IMR-90 (cell line): ENCODE measurements around the gene SLIT3. TPM values are rescaled to one million over a fixed set of nuclear protein-coding genes. Genes with fewer than 3 reads are reported as not detected.

Source experiments
- ATAC-seq: fragments of 200-7000 bp; cut with Tn5 transposase; 2 replicates; pipeline ENCODE4 v1.9.1; 2020; ENCODE audit warnings: low read depth, mild to moderate bottlenecking, moderate library complexity
- BruUV-seq: library from RNA; stranded (reverse); fragments of 400-500 nt; replicated peaks from 2 replicates; lab custom pipeline; 2021; lab: Mats Ljungman, UMichigan
- CTCF ChIA-PET: fragments of 300-600 bp; formaldehyde crosslinking; extraction: SDS; loops from one replicate; lab custom pipeline; 2021; ENCODE audit warnings: antibody characterized with exemption; lab: Yijun Ruan, JAX
- POLR2A ChIA-PET: fragments of 300-600 bp; sonication (Branson Sonifier 250); formaldehyde crosslinking; loops from one replicate; lab custom pipeline; 2022; ENCODE audit warnings: antibody characterized with exemption; ENCODE audit not compliant: unreplicated experiment; lab: Charles Lee
- DNase-seq: peaks from one replicate; pipeline ENCODE4 v3.0.0; 2013
- H2AFZ ChIP-seq: replicated peaks from 2 replicates; pipeline ENCODE3; 2013; ENCODE audit warnings: low read length, mild to moderate bottlenecking; ENCODE audit not compliant: poor library complexity
- H2AK5ac ChIP-seq: 2 replicates; pipeline ENCODE4 v1.6.1; 2013; ENCODE audit warnings: low read depth, low read length, inconsistent platforms
- H2AK9ac ChIP-seq: replicated peaks from 2 replicates; pipeline ENCODE3; 2013; ENCODE audit warnings: mild to moderate bottlenecking, low read depth, low read length, moderate library complexity; ENCODE audit not compliant: poor library complexity
- H2BK120ac ChIP-seq: 2 replicates; pipeline ENCODE4 v1.6.1; 2013; ENCODE audit warnings: low read depth, low read length, inconsistent platforms
- H2BK15ac ChIP-seq: 3 replicates; pipeline ENCODE4 v1.6.1; 2013; ENCODE audit warnings: low read depth, low read length, inconsistent platforms
- H2BK20ac ChIP-seq: 2 replicates; pipeline ENCODE4 v1.6.1; 2013; ENCODE audit warnings: low read depth, mild to moderate bottlenecking, inconsistent platforms, low read length, moderate library complexity
- H2BK5ac ChIP-seq: 2 replicates; pipeline ENCODE4 v1.6.1; 2013; ENCODE audit warnings: mild to moderate bottlenecking, low read depth, low read length, inconsistent platforms; ENCODE audit not compliant: poor library complexity, severe bottlenecking
- H3K14ac ChIP-seq: replicated peaks from 2 replicates; pipeline ENCODE4 v1.6.1; 2013; ENCODE audit warnings: low read depth, low read length, inconsistent platforms
- H3K18ac ChIP-seq: 2 replicates; pipeline ENCODE4 v1.6.1; 2013; ENCODE audit warnings: low read depth, low read length, control low read depth
- H3K23ac ChIP-seq: 2 replicates; pipeline ENCODE4 v1.6.1; 2013; ENCODE audit warnings: low read depth, low read length, inconsistent platforms
- H3K27ac ChIP-seq: 2 replicates; pipeline ENCODE4 v1.5.1; 2013; ENCODE audit warnings: mild to moderate bottlenecking, control low read depth, low read length; ENCODE audit not compliant: insufficient read depth
- H3K27me3 ChIP-seq: 2 replicates; pipeline ENCODE4 v1.6.1; 2013; ENCODE audit warnings: low read length; ENCODE audit not compliant: control insufficient read depth, insufficient read depth
- H3K36me3 ChIP-seq: 2 replicates; pipeline ENCODE4 v1.6.1; 2013; ENCODE audit warnings: low read length, mixed read lengths; ENCODE audit not compliant: control insufficient read depth, insufficient read depth
- H3K4ac ChIP-seq: 2 replicates; pipeline ENCODE4 v1.6.1; 2013; ENCODE audit warnings: low read depth, low read length, inconsistent platforms
- H3K4me1 ChIP-seq: 2 replicates; pipeline ENCODE4 v1.6.1; 2013; ENCODE audit warnings: low read length, mixed read lengths; ENCODE audit not compliant: control insufficient read depth, insufficient read depth
- H3K4me2 ChIP-seq: 2 replicates; pipeline ENCODE4 v1.6.1; 2013; ENCODE audit warnings: low read depth, mild to moderate bottlenecking, control low read depth, low read length, moderate library complexity
- H3K4me3 ChIP-seq: 2 replicates; pipeline ENCODE4 v1.5.1; 2013; ENCODE audit warnings: low read depth, mild to moderate bottlenecking, control low read depth, low read length, moderate library complexity; ENCODE audit not compliant: insufficient read depth
- H3K56ac ChIP-seq: 2 replicates; pipeline ENCODE4 v1.6.1; 2013; ENCODE audit warnings: low read length, inconsistent platforms; ENCODE audit not compliant: insufficient read depth; ENCODE audit errors: extremely low read depth
- H3K79me1 ChIP-seq, 2 experiments: 2 replicates each; pipeline ENCODE4 v1.6.1; 2013; ENCODE audit warnings: low read length in 2 of 2, inconsistent platforms in 1 of 2, low read depth in 1 of 2
- H3K9ac ChIP-seq: 2 replicates; pipeline ENCODE4 v1.6.1; 2013; ENCODE audit warnings: low read depth, low read length, control low read depth
- H3K9me1 ChIP-seq: 2 replicates; pipeline ENCODE4 v1.6.1; 2013; ENCODE audit warnings: low read length, inconsistent platforms; ENCODE audit not compliant: insufficient read depth
- H3K9me3 ChIP-seq: 2 replicates; pipeline ENCODE4 v1.6.1; 2013; ENCODE audit warnings: low read length; ENCODE audit not compliant: control insufficient read depth, insufficient read depth
- H4K20me1 ChIP-seq: 2 replicates; pipeline ENCODE4 v1.6.1; 2013; ENCODE audit warnings: low read length, inconsistent platforms; ENCODE audit not compliant: insufficient read depth
- H4K5ac ChIP-seq: 2 replicates; pipeline ENCODE4 v1.6.1; 2013; ENCODE audit warnings: mild to moderate bottlenecking, low read depth, low read length, control low read depth
- H4K8ac ChIP-seq, 2 experiments: 2 replicates each; pipeline ENCODE4 v1.6.1; 2013; ENCODE audit warnings: low read depth in 2 of 2, low read length in 2 of 2, control low read depth in 1 of 2, inconsistent platforms in 1 of 2
- H4K91ac ChIP-seq: 2 replicates; pipeline ENCODE4 v1.6.1; 2013; ENCODE audit warnings: low read depth, low read length, inconsistent platforms; ENCODE audit not compliant: insufficient read depth
- BHLHE40 ChIP-seq: fragments of 150-350 bp; IDR thresholded peaks from 2 replicates; pipeline ENCODE4 v1.6.1; 2016; ENCODE audit warnings: mild to moderate bottlenecking, low read depth, low read length
- CEBPB ChIP-seq: IDR thresholded peaks from 2 replicates; pipeline ENCODE4 v1.6.1; 2012; ENCODE audit warnings: low read depth, low read length, improper control_type of control experiment
- CHD1 ChIP-seq: IDR thresholded peaks from 2 replicates; pipeline ENCODE4 v1.6.1; 2012; ENCODE audit warnings: low read depth, low read length, improper control_type of control experiment
- ELK1 ChIP-seq: fragments of 150-350 bp; IDR thresholded peaks from 2 replicates; pipeline ENCODE4 v1.6.1; 2016; ENCODE audit warnings: low read depth, mild to moderate bottlenecking, low read length, moderate library complexity, borderline replicate concordance
- FOS ChIP-seq: fragments of 150-350 bp; IDR thresholded peaks from 2 replicates; pipeline ENCODE4 v1.6.1; 2016; ENCODE audit warnings: low read depth, low read length
- MAFK ChIP-seq: IDR thresholded peaks from 2 replicates; pipeline ENCODE4 v1.6.1; 2012; ENCODE audit warnings: low read depth, low read length, improper control_type of control experiment
- MAZ ChIP-seq: IDR thresholded peaks from 2 replicates; pipeline ENCODE4 v1.6.1; 2012; ENCODE audit warnings: low read depth, mild to moderate bottlenecking, low read length, improper control_type of control experiment, moderate library complexity, borderline replicate concordance
- MXI1 ChIP-seq: IDR thresholded peaks from 2 replicates; pipeline ENCODE4 v1.6.1; 2012; ENCODE audit warnings: low read depth, mild to moderate bottlenecking, low read length, moderate library complexity, borderline replicate concordance
- NFE2L2 ChIP-seq: fragments of 150-350 bp; IDR thresholded peaks from 2 replicates; pipeline ENCODE4 v1.6.1; 2016; ENCODE audit warnings: low read depth, mild to moderate bottlenecking, low read length
- POLR2A ChIP-seq: IDR thresholded peaks from 2 replicates; pipeline ENCODE4 v1.6.1; 2012; ENCODE audit warnings: mild to moderate bottlenecking, low read depth, low read length
- RAD21 ChIP-seq: IDR thresholded peaks from 2 replicates; pipeline ENCODE4 v1.6.1; 2012; ENCODE audit warnings: low read length, improper control_type of control experiment
- RFX5 ChIP-seq: IDR thresholded peaks from 2 replicates; pipeline ENCODE4 v1.8.0; 2012; ENCODE audit warnings: low read depth, mild to moderate bottlenecking, low read length, moderate library complexity
- SMC3 ChIP-seq: fragments of 150-350 bp; IDR thresholded peaks from 2 replicates; pipeline ENCODE4 v1.6.1; 2016; ENCODE audit warnings: low read depth, mild to moderate bottlenecking, antibody characterized with exemption, low read length, moderate library complexity
- WGBS, 2 experiments: methylation state at CpG; one replicate each; pipeline versions ENCODE4 v1.1.5 to v1.1.7; 2013; ENCODE audit warnings: missing lambda C conversion rate in 2 of 2; ENCODE audit not compliant: insufficient read length in 1 of 2; ENCODE audit errors: extremely low coverage in 2 of 2; 5-methylcytosine and 5-hydroxymethylcytosine counted together
- dilution Hi-C: fragments of 300-500 bp; cut with HindIII; formaldehyde crosslinking; loops from one replicate; pipeline ENCODE4 v1.14.3; 2018; ENCODE audit warnings: low sequenced_read_pairs; ENCODE audit not compliant: unreplicated experiment
- in situ Hi-C: fragments of 300-500 bp; cut with MboI; formaldehyde crosslinking; loops from 3 replicates; pipeline ENCODE4 v1.14.3; 2019; ENCODE audit warnings: low sequenced_read_pairs, inconsistent platforms, mixed read lengths
- intact Hi-C: fragments of 100-400 bp; cut with micrococcal nuclease; formaldehyde crosslinking; loops from 2 replicates; pipeline ENCODE4 v1.10.0; 2022
- polyA plus RNA-seq, 3 experiments: library from polyadenylated mRNA; depleted of rRNA; stranded (reverse); fragments of >200 nt; gene quantifications; 2 replicates each; pipeline ENCODE4 v1.2.3, GENCODE V29; 2012; ENCODE audit warnings: low replicate concordance in 1 of 3
- total RNA-seq: library from RNA; depleted of rRNA; stranded (reverse); fragments of >200 nt; gene quantifications from 2 replicates; pipeline ENCODE4 v1.2.3, GENCODE V29; 2012
- TF ChIP-seq, protein P1 (sequence below): fragments of 150-350 bp; IDR thresholded peaks from 2 replicates; pipeline ENCODE4 v1.6.1; 2017; ENCODE audit warnings: mild to moderate bottlenecking, antibody characterized with exemption, low read length, low read depth

SLIT3 gene
- total and polyA plus RNA-seq, 2 of the 4 experiments (the other 2 are of a cell fraction): 0.18 to 0.50 TPM

- no peaks in the 10 kb centered on the region for H3K79me1 ChIP-seq
- no peak overlapping the region for H3K4me2 ChIP-seq
- no peak overlapping the region for H2AK5ac ChIP-seq
- H2BK20ac ChIP-seq: no peak overlapping the region
- no peak overlapping the region for H3K23ac ChIP-seq
- H4K5ac ChIP-seq: no peak overlapping the region
- no peaks in the 10 kb centered on the region for H3K9me1 ChIP-seq
- H3K4me3 ChIP-seq: no peak overlapping the region
- POLR2A ChIA-PET: no interaction called here
- H3K27me3 ChIP-seq: no peaks in the 10 kb centered on the region
- intact Hi-C loops (no loop called here), in situ Hi-C loops (no loop called here), dilution Hi-C loops (no loop called here)
- no peaks in the 10 kb centered on the region for H3K36me3 ChIP-seq
- no peak overlapping the region for H3K4ac ChIP-seq
- H3K9me3 ChIP-seq: peaks cover 18% of the 10 kb centered on the region; the same call in 1 of the 2 replicates
- DNase-seq (no peak), ATAC-seq (no peak)
- CTCF ChIA-PET: no interaction called here
- BruUV-seq: no TSS peak
- no peaks in the 10 kb centered on the region for H4K20me1 ChIP-seq
- H4K8ac ChIP-seq: no peak overlapping the region
- no peaks in the 10 kb centered on the region for H3K4me1 ChIP-seq
- no peak overlapping the region for H3K18ac ChIP-seq
- H2BK120ac ChIP-seq: no peak overlapping the region
- no peak overlapping the region for H3K14ac ChIP-seq
- no peak overlapping the region for H2BK5ac ChIP-seq
- no peak overlapping the region for H2AFZ ChIP-seq
- no peak overlapping the region for H3K27ac ChIP-seq
- H2BK15ac ChIP-seq: no peak overlapping the region
- WGBS, 2 experiments: 70% methylated on average over 4 of the region's 8 CpGs; no CpG with 5 or more reads in 1 of the 2 experiments
- no peak overlapping the region for H2AK9ac ChIP-seq
- H4K91ac ChIP-seq: no peak overlapping the region
- no peak overlapping the region for H3K9ac ChIP-seq
- H3K56ac ChIP-seq: no peak overlapping the region
- TF ChIP-seq SMC3 (no peak), BHLHE40 (no peak), MAZ (no peak), MAFK (no peak), RAD21 (no peak), FOS (no peak), POLR2A (no peak), RFX5 (no peak), ELK1 (no peak), MXI1 (no peak), CHD1 (no peak), CEBPB (no peak), NFE2L2 (no peak)
- TF ChIP-seq, protein P1, sequence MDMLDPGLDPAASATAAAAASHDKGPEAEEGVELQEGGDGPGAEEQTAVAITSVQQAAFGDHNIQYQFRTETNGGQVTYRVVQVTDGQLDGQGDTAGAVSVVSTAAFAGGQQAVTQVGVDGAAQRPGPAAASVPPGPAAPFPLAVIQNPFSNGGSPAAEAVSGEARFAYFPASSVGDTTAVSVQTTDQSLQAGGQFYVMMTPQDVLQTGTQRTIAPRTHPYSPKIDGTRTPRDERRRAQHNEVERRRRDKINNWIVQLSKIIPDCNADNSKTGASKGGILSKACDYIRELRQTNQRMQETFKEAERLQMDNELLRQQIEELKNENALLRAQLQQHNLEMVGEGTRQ: no peak
Measured at GRCh38 chr5:169166078-169166477, 134.9 kb downstream of the SLIT3 start.
